GM23338 (cell line): ENCODE measurements around the gene CRHR1.

Experiments
- CREB1 ChIP-seq: fragments of 250-450 bp; sonication (Bioruptor Pico); IDR thresholded peaks from 2 replicates; pipeline ENCODE4 v1.5.0; 2020; ENCODE audit warnings: low read depth, mild to moderate bottlenecking, moderate library complexity
- CTCF ChIP-seq, 2 experiments: fragments of 200-600 bp in 1 of 2; sonication (generic) in 1 of 2; conservative IDR thresholded peaks; 2 replicates each; pipeline versions ENCODE4 v1.5.1 to v1.6.1; 2016 to 2017; ENCODE audit warnings: antibody characterized with exemption in 2 of 2, low read depth in 2 of 2, mild to moderate bottlenecking in 2 of 2, moderate library complexity in 1 of 2
- EZH2 ChIP-seq: fragments of 200-600 bp; sonication (generic); IDR thresholded peaks from one replicate; pipeline ENCODE4 v1.8.0; 2017; ENCODE audit warnings: antibody characterized with exemption, mild to moderate bottlenecking, low read depth; ENCODE audit not compliant: unreplicated experiment
- NANOG ChIP-seq: IDR thresholded peaks from 2 replicates; pipeline ENCODE4 v1.6.1; 2016; ENCODE audit warnings: antibody characterized with exemption, borderline replicate concordance
- POLR2AphosphoS5 ChIP-seq: IDR thresholded peaks from 2 replicates; pipeline ENCODE4 v1.6.1; 2016; ENCODE audit warnings: antibody characterized with exemption, low read depth
- REST ChIP-seq: IDR thresholded peaks from one replicate; pipeline ENCODE4 v1.6.1; 2018; ENCODE audit warnings: antibody characterized with exemption; ENCODE audit not compliant: unreplicated experiment

DNA sequence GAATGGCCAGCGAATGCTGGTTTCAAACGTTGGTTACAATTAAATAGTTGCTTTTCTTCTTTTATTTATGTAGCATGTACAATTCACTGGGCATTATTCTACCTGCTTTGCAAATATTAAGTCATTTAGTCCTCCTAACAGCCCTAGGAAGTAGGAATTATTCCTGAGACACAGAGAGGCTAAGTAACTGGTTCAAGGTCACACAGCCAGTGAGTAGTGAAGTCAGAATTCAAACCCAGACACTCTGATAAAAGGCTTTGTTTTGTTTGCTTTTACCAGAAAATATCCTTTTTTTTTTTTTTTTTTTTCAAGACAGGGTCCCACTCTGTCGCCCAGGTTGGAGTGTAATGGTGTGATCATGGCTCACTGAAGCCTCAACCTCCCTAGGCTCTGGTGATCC is 2.2 kb downstream of the CRHR1 start:
- TF ChIP-seq CTCF (conservative IDR thresholded peaks at IDR 0.05; ENCODE audit: low read depth in 2 of 2), result no peak
- no peak for TF ChIP-seq POLR2AphosphoS5
- TF ChIP-seq REST, result no peak
- no peak for TF ChIP-seq NANOG
- no peak for TF ChIP-seq CREB1 (CRISPR knock-in tag)
- no peak for TF ChIP-seq EZH2
